SK-N-MC (cell line): Measurements from ENCODE around the gene SCML2.

ENCODE experiments used
- DNase-seq: peaks from one replicate; pipeline ENCODE4 v3.0.0-alpha.2; 2011; ENCODE audit warnings: low read depth, low spot score
- H3K27ac ChIP-seq: fragments of 200-600 bp; sonication (generic); 2 replicates; pipeline ENCODE4 v1.5.1; 2016; ENCODE audit warnings: mixed run types
- H3K36me3 ChIP-seq: fragments of 200-600 bp; sonication (generic); 2 replicates; pipeline ENCODE4 v1.6.1; 2017; ENCODE audit warnings: antibody characterized with exemption, low read length, mixed read lengths; ENCODE audit not compliant: insufficient read depth
- H3K4me3 ChIP-seq: fragments of 200-600 bp; sonication (generic); 2 replicates; pipeline ENCODE4 v1.5.1; 2016
- H3K9ac ChIP-seq: fragments of 200-600 bp; sonication (generic); 2 replicates; pipeline ENCODE4 v1.8.0; 2017; ENCODE audit warnings: mixed run types, mixed read lengths; ENCODE audit not compliant: insufficient read length
- H3K9me3 ChIP-seq: fragments of 200-600 bp; sonication (generic); 2 replicates; pipeline ENCODE4 v1.6.1; 2017; ENCODE audit warnings: low read depth, mild to moderate bottlenecking, antibody characterized with exemption, low read length, moderate library complexity, mixed read lengths
- EZH2 ChIP-seq: fragments of 200-600 bp; sonication (generic); IDR thresholded peaks from one replicate; pipeline ENCODE4 v1.6.1; 2017; ENCODE audit warnings: antibody characterized with exemption
- FOXP2 ChIP-seq: optimal IDR thresholded peaks from 2 replicates; pipeline ENCODE3; 2011; ENCODE audit warnings: mild to moderate bottlenecking, moderate library complexity; ENCODE audit not compliant: insufficient read depth; ENCODE audit errors: extremely low read length, control extremely low read depth
- POLR2AphosphoS5 ChIP-seq: IDR thresholded peaks from 2 replicates; pipeline ENCODE4 v1.6.1; 2012; ENCODE audit warnings: mild to moderate bottlenecking, low read depth, low read length, borderline replicate concordance

SCML2 gene

GRCh38 chrX:18228069-18228468 lies 126.4 kb downstream of the SCML2 start:
- no peak for DNase-seq
- Histone ChIP-seq H3K27ac (no peak overlapping the region), H3K4me3 (no peak overlapping the region), H3K9ac (no peak overlapping the region), H3K9me3 (no peaks in the 10 kb centered on the region), H3K36me3 (no peaks in the 10 kb centered on the region)
- TF ChIP-seq POLR2AphosphoS5: no peak
- TF ChIP-seq FOXP2: no peak
- TF ChIP-seq EZH2: no peak

GRCh38 chrX:18227458-18227857 lies 127.0 kb downstream of the SCML2 start:
- no peak overlapping the region for H3K27ac ChIP-seq
- TF ChIP-seq EZH2: no peak
- TF ChIP-seq POLR2AphosphoS5: no peak
- no peak for TF ChIP-seq FOXP2
- DNase-seq: no peak
- no peaks in the 10 kb centered on the region for H3K9me3 ChIP-seq
- no peaks in the 10 kb centered on the region for H3K36me3 ChIP-seq
- H3K4me3 ChIP-seq: no peak overlapping the region
- H3K9ac ChIP-seq: no peak overlapping the region

- H3K36me3 ChIP-seq: no peaks in the 10 kb centered on the region
- H3K4me3 ChIP-seq: no peak within 1 kb of the TSS
- no peaks in the 10 kb centered on the region for H3K9me3 ChIP-seq
- H3K9ac ChIP-seq: no peak within 1 kb of the TSS
- TF ChIP-seq POLR2AphosphoS5: no peak
- TF ChIP-seq FOXP2: no peak
- TF ChIP-seq EZH2: no peak
- H3K27ac ChIP-seq: no peak within 1 kb of the TSS
- no peak for DNase-seq
Observed at GRCh38 chrX:18220786-18221185, 133.7 kb downstream of the SCML2 start, which contains the start of gene BEND2. BEND2 (minus strand) TSS chrX:18220886; CDS start chrX:18220750, 136 bp downstream.

GRCh38 chrX:18210470-18210869 lies 144.0 kb downstream of the SCML2 start:
- Histone ChIP-seq H3K27ac (no peak overlapping the region), H3K4me3 (no peak overlapping the region), H3K36me3 (no peaks in the 10 kb centered on the region), H3K9me3 (no peaks in the 10 kb centered on the region), H3K9ac (no peak overlapping the region)
- TF ChIP-seq FOXP2 (no peak), EZH2 (no peak), POLR2AphosphoS5 (no peak)
- peak; percentile 6 for DNase-seq

- TF ChIP-seq POLR2AphosphoS5 (no peak), FOXP2 (no peak), EZH2 (no peak)
- H3K9me3 ChIP-seq: no peaks in the 10 kb centered on the region
Observed at GRCh38 chrX:18206657-18207056, 147.8 kb downstream of the SCML2 start.

GRCh38 chrX:18203631-18204030 lies 150.9 kb downstream of the SCML2 start:
- no peak overlapping the region for H3K9ac ChIP-seq
- no peak overlapping the region for H3K4me3 ChIP-seq
- H3K36me3 ChIP-seq: no peaks in the 10 kb centered on the region
- H3K27ac ChIP-seq: no peak overlapping the region
- no peaks in the 10 kb centered on the region for H3K9me3 ChIP-seq
- no peak for DNase-seq
- TF ChIP-seq POLR2AphosphoS5 (no peak), EZH2 (no peak), FOXP2 (no peak)

More at GRCh38 chrX:18206657-18207056, 147.8 kb downstream of the SCML2 start:
- H3K27ac ChIP-seq: no peak overlapping the region
- no peaks in the 10 kb centered on the region for H3K36me3 ChIP-seq
- H3K4me3 ChIP-seq: no peak overlapping the region
- no peak overlapping the region for H3K9ac ChIP-seq
- no peak for DNase-seq

GRCh38 chrX:18194688-18195087 lies 159.8 kb downstream of the SCML2 start:
- no peak for DNase-seq
- TF ChIP-seq FOXP2 (no peak), POLR2AphosphoS5 (no peak), EZH2 (no peak)
- no peak overlapping the region for H3K4me3 ChIP-seq

More at GRCh38 chrX:18194688-18195087, 159.8 kb downstream of the SCML2 start:
- Histone ChIP-seq H3K9ac (no peak overlapping the region), H3K27ac (no peak overlapping the region), H3K36me3 (no peaks in the 10 kb centered on the region), H3K9me3 (no peaks in the 10 kb centered on the region)
